ENCODE data around the gene ESPN.
"Not testable (repeated sequence)": the region's sequence is repeated elsewhere in the genome, so short reads cannot be mapped to it uniquely, and the experiment has no call there.

The ESPN gene

GRCh38 chr1:6429660-6430411, 5.3 kb downstream of the ESPN start:
- DNase-seq = not testable (repeated sequence)

DNA sequence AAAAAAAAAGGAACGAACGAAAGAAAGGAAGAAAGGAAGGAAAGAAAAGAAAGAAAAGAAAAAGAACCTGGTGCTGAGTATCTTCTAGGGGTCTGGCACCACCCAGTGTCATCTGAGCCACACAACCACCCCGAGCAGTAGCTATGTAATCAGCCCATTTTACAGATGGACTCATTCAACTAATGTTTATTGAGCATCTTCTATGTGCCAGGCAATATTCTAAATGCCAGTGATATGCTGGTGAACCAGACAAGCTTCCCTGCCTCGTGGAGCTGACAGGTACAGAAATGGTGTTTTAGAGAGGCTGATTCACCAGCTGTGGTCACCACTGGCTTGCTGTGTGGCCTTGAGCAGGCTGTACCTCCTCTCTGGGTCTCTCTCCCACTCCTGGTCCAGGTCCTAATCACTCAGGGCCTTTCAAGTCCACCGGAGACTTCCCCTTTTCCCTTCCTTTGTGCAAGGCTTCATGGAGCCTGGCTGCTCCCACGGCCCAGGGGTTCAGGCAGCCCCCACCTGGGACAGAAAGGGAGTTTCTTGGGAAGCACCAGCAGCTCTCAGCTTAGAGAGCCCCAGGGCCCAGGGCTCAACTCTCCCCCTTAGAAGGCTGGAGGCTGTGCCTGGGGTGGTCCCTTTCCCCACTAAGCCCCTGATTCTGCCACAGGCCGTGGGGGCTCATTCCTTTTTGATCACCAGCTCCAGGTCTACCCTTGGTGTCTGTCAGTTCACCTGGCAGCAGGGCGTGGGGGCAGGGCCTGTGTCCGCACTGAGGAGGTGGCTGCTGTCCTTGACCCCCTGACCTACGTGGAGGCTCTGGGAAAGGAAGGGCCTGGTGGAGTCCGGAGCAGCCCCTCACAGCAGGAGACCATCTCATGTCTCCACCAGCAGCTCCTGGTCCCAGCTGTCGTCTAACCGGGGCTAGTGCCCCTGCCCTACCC, 7.3 kb downstream of the ESPN start:
- DNase-seq = not testable (repeated sequence)

GRCh38 chr1:6434186-6434585, 9.6 kb downstream of the ESPN start:
- DNase-seq = no peak

- no peak for DNase-seq
Measured at GRCh38 chr1:6435129-6435528, 10.6 kb downstream of the ESPN start.

GRCh38 chr1:6435547-6435946, 11.0 kb downstream of the ESPN start:
- DNase-seq = no peak

GRCh38 chr1:6436277-6436676, 11.7 kb downstream of the ESPN start:
- not testable (repeated sequence) for DNase-seq

DNA sequence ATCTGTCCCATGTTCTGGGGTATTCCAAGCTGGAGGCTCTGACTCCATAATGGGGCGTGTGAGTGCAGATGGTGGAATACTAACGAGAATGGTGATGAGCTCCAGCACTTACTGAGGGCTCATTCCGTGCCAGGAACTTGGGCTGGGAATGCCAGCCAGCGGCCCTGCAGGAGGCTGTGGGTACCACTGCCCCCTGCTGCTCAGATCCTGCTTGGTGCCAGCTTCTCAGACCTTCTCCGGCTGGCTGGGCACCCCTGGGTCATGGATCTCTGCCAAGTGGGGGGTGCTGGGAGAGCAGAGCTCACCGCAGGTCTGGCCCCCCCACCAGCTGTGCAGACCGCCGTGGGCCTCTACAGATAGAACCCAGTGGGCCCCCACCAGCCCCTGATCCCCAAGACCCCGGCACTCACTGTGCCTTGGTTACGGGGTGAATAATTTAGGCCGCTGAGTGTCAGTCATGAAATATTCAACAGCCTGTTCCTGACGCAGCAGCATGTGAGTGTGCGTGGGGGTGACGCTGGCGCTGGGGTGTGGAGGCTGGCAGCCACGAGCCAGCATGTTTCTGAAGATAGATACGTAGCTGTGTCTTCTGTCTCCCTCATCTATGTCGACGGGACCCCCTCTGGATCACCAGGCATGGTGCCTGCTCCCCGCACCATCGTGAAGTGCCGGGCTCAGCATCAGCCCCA, 12.6 kb downstream of the ESPN start:
- not testable (repeated sequence) for DNase-seq

DNA sequence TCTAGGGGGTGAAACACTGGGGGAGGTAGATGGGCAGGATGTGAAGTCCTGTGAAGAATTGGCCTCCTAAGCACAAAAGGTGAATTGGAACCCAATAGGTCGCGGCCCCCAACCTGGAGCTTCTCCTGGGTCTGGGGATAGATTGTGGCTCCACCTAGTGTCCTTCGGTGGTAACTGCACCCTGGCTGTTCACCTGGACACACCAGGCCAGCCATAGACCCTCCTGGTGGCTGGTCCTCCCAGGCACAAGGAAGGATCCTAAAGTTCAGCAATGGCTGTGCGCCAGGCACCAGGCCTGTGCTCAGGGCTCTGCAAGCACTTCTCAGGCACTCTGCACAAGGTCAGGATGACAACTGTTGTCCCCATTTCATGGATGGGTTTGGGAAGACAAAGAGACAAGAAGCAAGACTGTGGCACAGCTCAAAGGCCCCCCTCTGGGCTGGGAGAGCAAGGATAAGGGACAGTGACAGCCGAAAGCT, 13.5 kb downstream of the ESPN start:
- peak; percentile 38 to 56 for DNase-seq

GRCh38 chr1:6440198-6441126, 15.9 kb downstream of the ESPN start:
- peak; percentile 35 to 49 for DNase-seq

DNA sequence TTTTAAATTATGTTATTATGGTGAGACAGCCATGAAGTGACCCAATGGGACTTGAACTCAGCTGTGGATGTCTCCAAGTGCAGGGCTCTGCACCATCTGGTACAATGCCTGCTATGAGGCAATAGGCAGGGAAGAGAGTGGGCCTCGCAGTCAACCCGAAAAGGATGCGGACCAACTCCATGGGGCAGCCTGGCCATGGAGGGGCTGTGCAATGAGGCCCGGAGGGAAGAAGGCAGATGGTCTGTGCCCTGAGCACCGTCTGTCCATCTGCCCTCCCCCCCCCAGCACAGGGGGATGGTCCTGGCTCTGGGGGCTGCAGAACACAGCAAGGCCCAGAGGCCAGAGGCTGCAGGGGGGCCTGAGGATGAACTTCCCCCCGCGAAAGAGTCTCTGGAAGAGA, 17.0 kb downstream of the ESPN start:
- no peak for DNase-seq

- no peak for DNase-seq
Measured at GRCh38 chr1:6443339-6444115, 19.0 kb downstream of the ESPN start.

- no peak for DNase-seq
Measured at GRCh38 chr1:6444377-6444776, 19.8 kb downstream of the ESPN start.

DNA sequence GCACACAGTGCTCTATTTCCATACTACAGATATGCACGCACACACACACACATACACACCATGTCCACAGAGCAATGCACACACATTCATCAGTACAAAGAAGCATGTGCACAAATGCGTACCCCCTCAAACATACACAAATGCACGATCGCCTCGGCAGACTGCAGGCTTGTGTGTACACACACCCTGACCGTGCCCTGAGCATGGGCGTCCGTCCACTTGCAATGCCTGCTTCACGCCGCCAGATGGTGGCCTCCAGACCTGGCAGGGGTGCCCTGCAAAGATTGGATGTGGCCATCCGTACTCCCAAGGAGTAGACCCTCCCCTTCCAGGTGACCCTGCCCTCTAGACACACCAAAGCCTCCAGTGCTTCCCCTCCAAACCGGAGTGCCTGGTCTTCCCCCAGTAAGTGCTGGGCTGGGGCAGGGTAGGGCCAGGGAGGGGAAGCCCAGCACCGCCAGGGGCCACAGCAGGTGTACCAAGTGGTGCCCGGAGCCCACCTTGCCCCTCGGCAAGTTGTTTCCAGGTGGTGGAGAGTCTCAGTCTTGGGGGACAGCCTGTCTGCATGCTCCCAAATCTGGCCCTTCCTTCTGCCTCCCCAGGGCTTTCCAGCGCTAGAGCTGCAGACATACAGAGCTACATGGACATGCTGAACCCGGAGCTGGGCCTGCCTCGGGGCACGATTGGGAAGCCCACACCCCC, 20.6 kb downstream of the ESPN start:
- DNase-seq = no peak

GRCh38 chr1:6445929-6446328, 21.4 kb downstream of the ESPN start:
- DNase-seq = not testable (repeated sequence)

DNA sequence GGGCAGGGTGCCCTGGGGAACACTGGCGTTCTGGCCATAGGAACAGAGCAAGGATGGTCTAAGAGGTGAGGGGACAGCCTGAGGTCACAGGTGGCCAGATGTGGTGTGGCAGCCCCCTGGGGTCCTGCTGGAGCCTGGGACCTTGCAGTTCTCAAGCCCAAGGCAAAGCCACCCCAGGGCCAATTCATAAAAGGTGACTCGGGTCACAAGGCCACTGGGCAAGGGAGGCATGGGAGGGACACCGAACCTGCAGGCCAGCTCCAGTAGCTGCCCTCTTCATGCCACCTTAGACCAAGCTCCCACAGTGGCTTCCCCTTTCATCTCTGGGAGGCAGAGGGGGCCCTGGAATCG, 22.1 kb downstream of the ESPN start:
- no peak for DNase-seq

DNA sequence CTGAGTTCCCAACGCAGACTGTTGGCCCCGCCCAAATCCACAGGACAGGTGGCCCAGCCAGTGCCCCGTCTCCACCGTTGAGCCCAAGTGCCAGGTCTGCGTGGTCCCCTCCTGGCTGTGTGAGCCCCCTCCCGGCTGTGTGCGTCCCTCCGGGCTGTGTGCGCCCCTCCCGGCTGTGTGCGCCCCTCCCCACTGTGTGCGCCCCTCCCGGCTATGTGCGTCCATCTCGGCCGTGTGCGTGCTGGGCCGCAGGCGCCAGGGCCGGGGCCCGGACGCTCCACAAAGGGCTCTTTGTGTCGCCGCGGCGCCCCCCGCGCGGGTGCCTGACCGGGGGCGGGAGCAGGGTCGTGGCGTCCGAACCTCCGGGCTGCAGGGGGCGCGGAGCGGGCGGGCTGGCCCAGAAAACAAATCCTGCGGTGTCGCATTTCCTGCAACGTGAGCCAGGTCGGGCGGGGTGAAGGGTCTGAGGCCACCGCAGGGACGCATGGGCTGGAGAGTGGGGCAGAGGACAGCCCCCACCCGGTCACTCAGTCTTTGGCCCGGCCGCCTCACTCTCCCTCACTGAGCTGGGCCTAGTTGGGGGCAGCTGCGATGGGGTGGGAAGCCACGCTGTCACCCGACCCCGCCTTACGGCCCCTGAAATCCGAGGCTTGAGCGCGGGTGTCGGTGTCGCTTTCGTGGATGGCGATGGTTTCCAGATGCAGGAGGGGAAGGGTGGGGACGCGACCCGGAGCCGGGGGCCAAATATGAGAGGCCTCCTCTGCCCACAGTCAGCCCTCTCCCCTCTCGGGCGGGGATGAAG, 22.6 kb downstream of the ESPN start:
- peak; percentile 18 to 47 for DNase-seq

- peak; percentile 83 to 86 for DNase-seq
Measured at GRCh38 chr1:6447818-6448748, 23.5 kb downstream of the ESPN start.
